HEK293 (cell line): ENCODE measurements around the gene ERI3.

ENCODE experiments used
- CTCF ChIA-PET: fragments of 350-600 bp; formaldehyde crosslinking; extraction: SDS; loops from one replicate; lab custom pipeline; 2021; ENCODE audit warnings: antibody characterized with exemption; lab: Yijun Ruan, JAX
- POLR2A ChIA-PET: fragments of 300-600 bp; formaldehyde crosslinking; extraction: SDS; loops from one replicate; lab custom pipeline; 2020; ENCODE audit warnings: antibody characterized with exemption, inconsistent platforms; lab: Yijun Ruan, JAX
- H3K27ac ChIP-seq: fragments of 200-500 bp; sonication (Bioruptor generic); 2 replicates; pipeline ENCODE4 v1.5.1; 2014; ENCODE audit warnings: low read depth, low read length, control low read depth, inconsistent platforms; ENCODE audit errors: extremely low read depth
- H3K36me3 ChIP-seq, 2 experiments: fragments of 200-500 bp in 1 of 2; sonication (Bioruptor generic) in 1 of 2; 1 replicate in 1 of 2; 2 replicates in 1 of 2; pipeline ENCODE4 v1.5.1; 2014 to 2017; ENCODE audit warnings: inconsistent platforms in 2 of 2, low read length in 2 of 2; ENCODE audit not compliant: control insufficient read depth in 2 of 2, insufficient read depth in 1 of 2
- H3K4me1 ChIP-seq: fragments of 200-500 bp; sonication (Bioruptor generic); 2 replicates; pipeline ENCODE4 v1.5.1; 2014; ENCODE audit warnings: mild to moderate bottlenecking, low read length, inconsistent platforms; ENCODE audit not compliant: control insufficient read depth, insufficient read depth
- H3K4me3 ChIP-seq: 2 replicates; pipeline ENCODE4 v1.5.1; 2011; ENCODE audit warnings: low read depth, mild to moderate bottlenecking, control low read depth, low read length, moderate library complexity
- H3K9me3 ChIP-seq: fragments of 200-500 bp; sonication (Bioruptor generic); 2 replicates; pipeline ENCODE4 v1.5.1; 2014; ENCODE audit warnings: low read depth, low read length, inconsistent platforms; ENCODE audit not compliant: control insufficient read depth, insufficient read depth
- GFI1B ChIP-seq: fragments of 450-650 bp; formaldehyde crosslinking; IDR thresholded peaks from 2 replicates; pipeline ENCODE4 v1.5.1; 2016; ENCODE audit warnings: missing biosample characterization, missing genetic modification characterization
- GLIS2 ChIP-seq: fragments of 450-650 bp; formaldehyde crosslinking; IDR thresholded peaks from 2 replicates; pipeline ENCODE4 v1.5.1; 2016; ENCODE audit warnings: missing biosample characterization, missing genetic modification characterization
- KLF17 ChIP-seq: fragments of 450-650 bp; formaldehyde crosslinking; IDR thresholded peaks from 2 replicates; pipeline ENCODE4 v1.5.1; 2016; ENCODE audit warnings: missing biosample characterization, missing genetic modification characterization
- MEIS1 ChIP-seq: sonication (generic); formaldehyde crosslinking; IDR thresholded peaks from 2 replicates; pipeline ENCODE4 v1.8.1; 2022; ENCODE audit warnings: missing genetic modification reagents, mild to moderate bottlenecking, borderline replicate concordance
- RBAK ChIP-seq: fragments of 450-650 bp; formaldehyde crosslinking; IDR thresholded peaks from 2 replicates; pipeline ENCODE4 v1.5.1; 2016; ENCODE audit warnings: missing biosample characterization, missing genetic modification characterization
- SETDB1 ChIP-seq: IDR thresholded peaks from one replicate; pipeline ENCODE4 v1.6.1; 2017; ENCODE audit warnings: mild to moderate bottlenecking, low read length, moderate library complexity, mixed read lengths; ENCODE audit not compliant: insufficient read length
- ZNF121 ChIP-seq: fragments of 450-650 bp; formaldehyde crosslinking; IDR thresholded peaks from 2 replicates; pipeline ENCODE4 v1.5.1; 2016; ENCODE audit warnings: missing biosample characterization, missing genetic modification characterization
- ZNF18 ChIP-seq: fragments of 450-650 bp; formaldehyde crosslinking; IDR thresholded peaks from 2 replicates; pipeline ENCODE4 v1.5.1; 2016; ENCODE audit warnings: missing biosample characterization, missing genetic modification characterization
- ZNF324 ChIP-seq: fragments of 450-650 bp; formaldehyde crosslinking; IDR thresholded peaks from 2 replicates; pipeline ENCODE4 v1.5.1; 2016; ENCODE audit warnings: missing biosample characterization, missing genetic modification characterization
- ZNF391 ChIP-seq: fragments of 450-650 bp; formaldehyde crosslinking; IDR thresholded peaks from 2 replicates; pipeline ENCODE4 v1.5.1; 2016; ENCODE audit warnings: low read depth, missing biosample characterization, missing genetic modification characterization, borderline replicate concordance
- ZNF549 ChIP-seq: fragments of 450-650 bp; IDR thresholded peaks from 2 replicates; pipeline ENCODE4 v1.5.1; 2018; ENCODE audit warnings: missing biosample characterization, missing genetic modification characterization, mild to moderate bottlenecking, inconsistent platforms, moderate library complexity
- ZNF704 ChIP-seq: fragments of 450-650 bp; formaldehyde crosslinking; IDR thresholded peaks from 2 replicates; pipeline ENCODE4 v1.5.1; 2016; ENCODE audit warnings: missing biosample characterization, missing genetic modification characterization
- ZNF776 ChIP-seq: fragments of 450-650 bp; formaldehyde crosslinking; IDR thresholded peaks from 2 replicates; pipeline ENCODE4 v1.5.0; 2017; ENCODE audit warnings: missing biosample characterization, missing genetic modification characterization, borderline replicate concordance
- TF ChIP-seq, protein P1 (sequence below): fragments of 450-650 bp; formaldehyde crosslinking; IDR thresholded peaks from 2 replicates; pipeline ENCODE4 v1.5.1; 2017; ENCODE audit warnings: missing biosample characterization, missing genetic modification characterization
- TF ChIP-seq, protein P2 (sequence below): fragments of 450-650 bp; formaldehyde crosslinking; IDR thresholded peaks from 2 replicates; pipeline ENCODE4 v1.5.1; 2016; ENCODE audit warnings: missing biosample characterization, missing genetic modification characterization
- TF ChIP-seq, protein P3 (sequence below): fragments of 450-650 bp; formaldehyde crosslinking; IDR thresholded peaks from 2 replicates; pipeline ENCODE4 v1.5.1; 2016; ENCODE audit warnings: missing biosample characterization, missing genetic modification characterization
- TF ChIP-seq, protein P4 (sequence below): fragments of 450-650 bp; formaldehyde crosslinking; IDR thresholded peaks from 2 replicates; pipeline ENCODE4 v1.5.1; 2016; ENCODE audit warnings: missing biosample characterization, missing genetic modification characterization, borderline replicate concordance
- TF ChIP-seq, protein P5 (sequence below): fragments of 450-650 bp; formaldehyde crosslinking; IDR thresholded peaks from 2 replicates; pipeline ENCODE4 v1.5.1; 2016; ENCODE audit warnings: missing biosample characterization, missing genetic modification characterization

ERI3 gene

DNA sequence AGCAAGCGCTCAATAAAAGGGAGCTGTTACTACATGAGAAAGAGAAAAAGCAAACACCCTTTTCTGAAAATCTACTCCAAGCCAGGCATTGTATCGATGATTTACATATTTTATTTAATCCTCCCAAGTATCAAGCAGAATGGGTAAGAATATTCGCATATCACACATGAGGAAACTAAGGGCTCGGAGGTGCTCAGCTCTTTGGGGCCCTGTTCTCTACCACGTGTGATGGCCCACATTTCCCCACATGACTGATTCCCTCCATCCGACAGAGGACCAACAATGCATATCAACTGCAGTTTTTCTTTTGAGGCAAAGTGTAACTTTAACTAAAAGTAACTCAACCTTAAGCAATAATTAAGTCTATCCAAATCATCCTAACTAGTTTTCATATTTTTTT is 8.2 kb downstream of the ERI3 start (continued):
- TF ChIP-seq, protein P1, sequence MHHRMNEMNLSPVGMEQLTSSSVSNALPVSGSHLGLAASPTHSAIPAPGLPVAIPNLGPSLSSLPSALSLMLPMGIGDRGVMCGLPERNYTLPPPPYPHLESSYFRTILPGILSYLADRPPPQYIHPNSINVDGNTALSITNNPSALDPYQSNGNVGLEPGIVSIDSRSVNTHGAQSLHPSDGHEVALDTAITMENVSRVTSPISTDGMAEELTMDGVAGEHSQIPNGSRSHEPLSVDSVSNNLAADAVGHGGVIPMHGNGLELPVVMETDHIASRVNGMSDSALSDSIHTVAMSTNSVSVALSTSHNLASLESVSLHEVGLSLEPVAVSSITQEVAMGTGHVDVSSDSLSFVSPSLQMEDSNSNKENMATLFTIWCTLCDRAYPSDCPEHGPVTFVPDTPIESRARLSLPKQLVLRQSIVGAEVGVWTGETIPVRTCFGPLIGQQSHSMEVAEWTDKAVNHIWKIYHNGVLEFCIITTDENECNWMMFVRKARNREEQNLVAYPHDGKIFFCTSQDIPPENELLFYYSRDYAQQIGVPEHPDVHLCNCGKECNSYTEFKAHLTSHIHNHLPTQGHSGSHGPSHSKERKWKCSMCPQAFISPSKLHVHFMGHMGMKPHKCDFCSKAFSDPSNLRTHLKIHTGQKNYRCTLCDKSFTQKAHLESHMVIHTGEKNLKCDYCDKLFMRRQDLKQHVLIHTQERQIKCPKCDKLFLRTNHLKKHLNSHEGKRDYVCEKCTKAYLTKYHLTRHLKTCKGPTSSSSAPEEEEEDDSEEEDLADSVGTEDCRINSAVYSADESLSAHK (tag by site-specific recombination), result no peak
- TF ChIP-seq ZNF776 (tag by site-specific recombination), result no peak
- TF ChIP-seq, protein P2, sequence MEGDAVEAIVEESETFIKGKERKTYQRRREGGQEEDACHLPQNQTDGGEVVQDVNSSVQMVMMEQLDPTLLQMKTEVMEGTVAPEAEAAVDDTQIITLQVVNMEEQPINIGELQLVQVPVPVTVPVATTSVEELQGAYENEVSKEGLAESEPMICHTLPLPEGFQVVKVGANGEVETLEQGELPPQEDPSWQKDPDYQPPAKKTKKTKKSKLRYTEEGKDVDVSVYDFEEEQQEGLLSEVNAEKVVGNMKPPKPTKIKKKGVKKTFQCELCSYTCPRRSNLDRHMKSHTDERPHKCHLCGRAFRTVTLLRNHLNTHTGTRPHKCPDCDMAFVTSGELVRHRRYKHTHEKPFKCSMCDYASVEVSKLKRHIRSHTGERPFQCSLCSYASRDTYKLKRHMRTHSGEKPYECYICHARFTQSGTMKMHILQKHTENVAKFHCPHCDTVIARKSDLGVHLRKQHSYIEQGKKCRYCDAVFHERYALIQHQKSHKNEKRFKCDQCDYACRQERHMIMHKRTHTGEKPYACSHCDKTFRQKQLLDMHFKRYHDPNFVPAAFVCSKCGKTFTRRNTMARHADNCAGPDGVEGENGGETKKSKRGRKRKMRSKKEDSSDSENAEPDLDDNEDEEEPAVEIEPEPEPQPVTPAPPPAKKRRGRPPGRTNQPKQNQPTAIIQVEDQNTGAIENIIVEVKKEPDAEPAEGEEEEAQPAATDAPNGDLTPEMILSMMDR, result no peak
- no peak for TF ChIP-seq ZNF391 (tag by site-specific recombination)
- no peak for TF ChIP-seq RBAK (tag by site-specific recombination)

DNA sequence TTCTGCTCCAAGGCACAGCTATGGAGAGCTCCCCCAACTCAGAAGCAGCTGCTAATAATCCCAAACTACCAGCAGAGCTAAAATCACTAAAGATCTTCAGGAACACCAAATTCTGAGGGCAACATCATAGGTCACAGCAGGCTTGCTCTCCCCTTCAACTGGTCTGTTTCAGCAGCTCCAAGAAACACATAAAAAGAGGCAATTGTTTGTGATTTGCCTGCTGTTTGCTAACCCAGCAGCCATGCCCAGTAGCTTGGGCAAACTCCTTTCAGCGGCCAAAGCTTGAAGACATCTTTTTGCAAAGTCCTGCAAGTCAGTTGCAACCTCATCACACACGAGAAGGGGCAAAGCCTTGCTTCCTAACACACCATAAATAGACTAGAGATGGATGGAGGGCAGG is 8.9 kb downstream of the ERI3 start:
- ChIA-PET POLR2A (no interaction called here), CTCF (interaction anchor here (1.0 to 1.3 kb wide), 2 partner anchors 20 to 26 kb away, joined by 3 read pairs; no protein-coding TSS in a partner anchor)
- Histone ChIP-seq H3K9me3 (no peaks in the 10 kb centered on the region), H3K4me3 (no peak overlapping the region), H3K27ac (no peak overlapping the region), H3K36me3 (peaks cover 0 to 19% of the 10 kb centered on the region in 2 experiments; a peak in 2 of 3 replicates), H3K4me1 (peaks cover 9% of the 10 kb centered on the region)
- no peak for TF ChIP-seq ZNF549
- TF ChIP-seq ZNF18, result no peak
- TF ChIP-seq, protein P3, sequence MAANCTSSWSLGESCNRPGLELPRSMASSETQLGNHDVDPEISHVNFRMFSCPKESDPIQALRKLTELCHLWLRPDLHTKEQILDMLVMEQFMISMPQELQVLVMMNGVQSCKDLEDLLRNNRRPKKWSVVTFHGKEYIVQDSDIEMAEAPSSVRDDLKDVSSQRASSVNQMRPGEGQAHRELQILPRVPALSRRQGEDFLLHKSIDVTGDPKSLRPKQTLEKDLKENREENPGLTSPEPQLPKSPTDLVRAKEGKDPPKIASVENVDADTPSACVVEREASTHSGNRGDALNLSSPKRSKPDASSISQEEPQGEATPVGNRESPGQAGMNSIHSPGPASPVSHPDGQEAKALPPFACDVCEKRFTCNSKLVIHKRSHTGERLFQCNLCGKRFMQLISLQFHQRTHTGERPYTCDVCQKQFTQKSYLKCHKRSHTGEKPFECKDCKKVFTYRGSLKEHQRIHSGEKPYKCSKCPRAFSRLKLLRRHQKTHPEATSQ (tag by site-specific recombination), result no peak
- TF ChIP-seq, protein P4, sequence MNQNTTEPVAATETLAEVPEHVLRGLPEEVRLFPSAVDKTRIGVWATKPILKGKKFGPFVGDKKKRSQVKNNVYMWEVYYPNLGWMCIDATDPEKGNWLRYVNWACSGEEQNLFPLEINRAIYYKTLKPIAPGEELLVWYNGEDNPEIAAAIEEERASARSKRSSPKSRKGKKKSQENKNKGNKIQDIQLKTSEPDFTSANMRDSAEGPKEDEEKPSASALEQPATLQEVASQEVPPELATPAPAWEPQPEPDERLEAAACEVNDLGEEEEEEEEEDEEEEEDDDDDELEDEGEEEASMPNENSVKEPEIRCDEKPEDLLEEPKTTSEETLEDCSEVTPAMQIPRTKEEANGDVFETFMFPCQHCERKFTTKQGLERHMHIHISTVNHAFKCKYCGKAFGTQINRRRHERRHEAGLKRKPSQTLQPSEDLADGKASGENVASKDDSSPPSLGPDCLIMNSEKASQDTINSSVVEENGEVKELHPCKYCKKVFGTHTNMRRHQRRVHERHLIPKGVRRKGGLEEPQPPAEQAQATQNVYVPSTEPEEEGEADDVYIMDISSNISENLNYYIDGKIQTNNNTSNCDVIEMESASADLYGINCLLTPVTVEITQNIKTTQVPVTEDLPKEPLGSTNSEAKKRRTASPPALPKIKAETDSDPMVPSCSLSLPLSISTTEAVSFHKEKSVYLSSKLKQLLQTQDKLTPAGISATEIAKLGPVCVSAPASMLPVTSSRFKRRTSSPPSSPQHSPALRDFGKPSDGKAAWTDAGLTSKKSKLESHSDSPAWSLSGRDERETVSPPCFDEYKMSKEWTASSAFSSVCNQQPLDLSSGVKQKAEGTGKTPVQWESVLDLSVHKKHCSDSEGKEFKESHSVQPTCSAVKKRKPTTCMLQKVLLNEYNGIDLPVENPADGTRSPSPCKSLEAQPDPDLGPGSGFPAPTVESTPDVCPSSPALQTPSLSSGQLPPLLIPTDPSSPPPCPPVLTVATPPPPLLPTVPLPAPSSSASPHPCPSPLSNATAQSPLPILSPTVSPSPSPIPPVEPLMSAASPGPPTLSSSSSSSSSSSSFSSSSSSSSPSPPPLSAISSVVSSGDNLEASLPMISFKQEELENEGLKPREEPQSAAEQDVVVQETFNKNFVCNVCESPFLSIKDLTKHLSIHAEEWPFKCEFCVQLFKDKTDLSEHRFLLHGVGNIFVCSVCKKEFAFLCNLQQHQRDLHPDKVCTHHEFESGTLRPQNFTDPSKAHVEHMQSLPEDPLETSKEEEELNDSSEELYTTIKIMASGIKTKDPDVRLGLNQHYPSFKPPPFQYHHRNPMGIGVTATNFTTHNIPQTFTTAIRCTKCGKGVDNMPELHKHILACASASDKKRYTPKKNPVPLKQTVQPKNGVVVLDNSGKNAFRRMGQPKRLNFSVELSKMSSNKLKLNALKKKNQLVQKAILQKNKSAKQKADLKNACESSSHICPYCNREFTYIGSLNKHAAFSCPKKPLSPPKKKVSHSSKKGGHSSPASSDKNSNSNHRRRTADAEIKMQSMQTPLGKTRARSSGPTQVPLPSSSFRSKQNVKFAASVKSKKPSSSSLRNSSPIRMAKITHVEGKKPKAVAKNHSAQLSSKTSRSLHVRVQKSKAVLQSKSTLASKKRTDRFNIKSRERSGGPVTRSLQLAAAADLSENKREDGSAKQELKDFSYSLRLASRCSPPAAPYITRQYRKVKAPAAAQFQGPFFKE, result no peak
- no peak for TF ChIP-seq GFI1B (tag by site-specific recombination)
- no peak for TF ChIP-seq MEIS1 (CRISPR knock-in tag)
- no peak for TF ChIP-seq SETDB1
- TF ChIP-seq, protein P5, sequence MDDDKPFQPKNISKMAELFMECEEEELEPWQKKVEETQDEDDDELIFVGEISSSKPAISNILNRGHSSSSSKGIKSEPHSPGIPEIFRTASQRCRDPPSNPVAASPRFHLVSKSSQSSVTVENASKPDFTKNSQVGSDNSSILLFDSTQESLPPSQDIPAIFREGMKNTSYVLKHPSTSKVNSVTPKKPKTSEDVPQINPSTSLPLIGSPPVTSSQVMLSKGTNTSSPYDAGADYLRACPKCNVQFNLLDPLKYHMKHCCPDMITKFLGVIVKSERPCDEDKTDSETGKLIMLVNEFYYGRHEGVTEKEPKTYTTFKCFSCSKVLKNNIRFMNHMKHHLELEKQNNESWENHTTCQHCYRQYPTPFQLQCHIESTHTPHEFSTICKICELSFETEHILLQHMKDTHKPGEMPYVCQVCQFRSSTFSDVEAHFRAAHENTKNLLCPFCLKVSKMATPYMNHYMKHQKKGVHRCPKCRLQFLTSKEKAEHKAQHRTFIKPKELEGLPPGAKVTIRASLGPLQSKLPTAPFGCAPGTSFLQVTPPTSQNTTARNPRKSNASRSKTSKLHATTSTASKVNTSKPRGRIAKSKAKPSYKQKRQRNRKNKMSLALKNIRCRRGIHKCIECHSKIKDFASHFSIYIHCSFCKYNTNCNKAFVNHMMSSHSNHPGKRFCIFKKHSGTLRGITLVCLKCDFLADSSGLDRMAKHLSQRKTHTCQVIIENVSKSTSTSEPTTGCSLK (tag by site-specific recombination), result no peak
- no peak for TF ChIP-seq ZNF324 (tag by site-specific recombination)
- TF ChIP-seq ZNF704, result no peak
- no peak for TF ChIP-seq GLIS2 (tag by site-specific recombination)
- TF ChIP-seq KLF17 (tag by site-specific recombination), result no peak
- no peak for TF ChIP-seq ZNF121 (tag by site-specific recombination)
